Measurements from ENCODE around the gene SPAG16.

Gene SPAG16

GRCh38 chr2:213411582-213412289 is 127.5 kb downstream of the SPAG16 start:
- no peak for DNase-seq

DNA sequence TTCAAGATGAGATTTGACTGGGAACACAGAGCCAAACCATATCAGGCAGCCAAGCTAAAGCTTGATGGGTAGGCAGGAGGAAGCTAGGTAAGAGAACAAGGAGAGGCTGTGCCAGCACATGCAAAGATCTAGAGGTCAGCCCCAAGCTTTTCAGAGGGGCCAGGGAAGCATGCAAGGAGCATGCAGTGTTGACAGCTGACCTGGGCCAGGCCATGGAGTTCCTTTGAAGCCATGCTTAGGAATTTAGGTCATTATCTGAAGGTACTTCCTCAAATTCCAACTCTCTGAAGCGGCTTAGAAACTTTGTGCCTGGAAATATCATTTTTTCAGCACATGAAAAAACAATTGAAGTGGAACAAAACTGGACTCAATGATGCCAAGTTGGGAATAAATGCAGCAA is 130.8 kb downstream of the SPAG16 start:
- DNase-seq: no peak

- DNase-seq: no peak
These were observed 132.6 kb downstream of the SPAG16 start for GRCh38 chr2:213416832-213417231.

GRCh38 chr2:213419980-213420379 is 135.7 kb downstream of the SPAG16 start:
- no peak for DNase-seq

- DNase-seq: no peak
These were observed 136.6 kb downstream of the SPAG16 start for GRCh38 chr2:213420828-213421385.

DNA sequence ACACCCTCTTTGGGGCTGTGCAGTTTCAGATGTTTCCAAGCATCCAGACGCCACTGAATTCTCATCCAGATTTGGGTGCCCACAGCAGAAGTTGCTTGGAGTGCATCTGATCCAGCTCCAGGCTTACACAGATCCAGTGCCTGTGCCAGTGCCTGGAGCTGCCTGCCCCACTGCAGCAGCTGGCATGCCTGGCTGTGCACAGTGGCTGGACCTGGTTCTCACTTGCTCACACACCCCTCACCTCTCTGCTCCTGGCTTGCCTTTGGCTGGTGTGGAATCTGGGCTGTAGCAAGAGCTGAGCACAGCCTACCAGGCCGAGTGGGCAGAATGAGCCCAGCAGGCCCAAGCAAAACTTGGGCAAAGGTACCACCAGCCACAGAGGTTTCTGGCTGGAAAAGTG is 137.9 kb downstream of the SPAG16 start:
- no peak for DNase-seq

DNA sequence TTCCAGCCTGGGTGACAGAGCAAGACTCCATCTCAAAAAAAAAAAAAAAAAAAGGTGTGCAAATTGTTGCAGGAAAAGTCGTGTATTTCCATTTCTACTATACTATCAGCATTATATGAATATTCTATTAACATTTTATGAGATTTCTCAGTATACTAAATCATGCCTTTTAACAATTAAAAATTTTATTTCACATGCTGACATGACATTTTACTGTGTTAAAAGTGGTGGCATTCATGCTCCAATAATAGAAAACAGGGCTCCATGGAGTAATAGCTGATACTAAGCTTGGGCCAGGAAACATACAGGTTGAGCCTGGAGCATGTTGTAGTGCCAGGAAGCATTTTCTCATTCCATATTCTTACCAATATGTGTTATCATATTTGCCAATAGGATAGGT is 141.4 kb downstream of the SPAG16 start:
- DNase-seq: no peak

- peak; percentile 49 for DNase-seq
These were observed 145.3 kb downstream of the SPAG16 start for GRCh38 chr2:213429516-213429915.

DNA sequence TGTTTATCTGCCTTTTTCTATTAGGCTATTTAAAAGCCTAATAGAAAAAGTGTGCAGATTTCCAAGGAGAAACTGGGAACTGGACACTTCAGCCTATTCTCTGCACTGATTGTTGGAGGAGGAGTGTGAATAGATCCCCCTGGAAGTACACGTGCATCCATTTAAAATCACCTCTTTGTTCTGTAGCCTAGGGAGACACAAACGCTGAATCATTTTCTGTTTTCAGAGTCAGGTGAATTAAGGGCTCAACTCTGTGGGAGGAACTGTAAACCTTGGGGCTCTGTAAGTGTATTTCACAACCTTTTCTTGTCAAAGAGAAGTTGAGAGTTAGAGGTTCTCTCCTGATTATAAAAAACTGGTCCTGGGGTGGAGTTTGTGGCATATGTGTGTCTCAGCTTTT is 159.7 kb downstream of the SPAG16 start:
- DNase-seq: peak; percentile 6

DNA sequence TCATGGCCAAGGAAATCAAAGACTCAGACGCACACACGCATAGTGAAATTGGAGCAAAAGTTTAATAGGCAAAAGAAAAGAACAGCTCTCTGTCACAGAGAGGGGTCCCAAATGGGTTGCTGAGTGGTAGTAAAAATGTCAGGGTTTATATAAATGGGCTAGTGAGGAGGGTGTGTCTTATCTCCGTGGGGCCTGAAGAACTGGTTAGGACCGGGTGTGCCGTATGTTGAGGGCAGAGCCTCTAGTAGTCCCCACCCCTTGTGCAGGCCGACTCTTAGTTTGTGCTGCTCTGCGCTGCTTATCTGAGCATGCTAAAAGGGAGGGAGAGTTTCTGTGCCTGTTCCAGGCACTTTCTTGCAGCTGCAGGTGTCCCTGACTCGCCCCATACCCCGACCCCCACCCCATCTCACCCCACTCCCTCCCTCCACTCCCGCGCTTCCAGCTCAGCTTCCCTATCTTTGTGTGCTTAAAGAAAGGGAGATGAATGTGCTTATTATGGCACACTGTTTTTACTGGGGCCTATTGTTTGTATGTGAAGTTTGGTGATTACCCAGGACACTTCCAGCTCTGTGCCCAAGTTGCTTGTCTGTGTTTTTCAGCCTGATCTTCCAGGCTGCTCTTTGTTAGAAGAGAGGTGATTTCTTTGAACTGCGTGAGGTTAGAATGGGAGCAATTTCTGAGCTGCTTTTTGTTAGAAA is 167.4 kb downstream of the SPAG16 start:
- DNase-seq: no peak

DNA sequence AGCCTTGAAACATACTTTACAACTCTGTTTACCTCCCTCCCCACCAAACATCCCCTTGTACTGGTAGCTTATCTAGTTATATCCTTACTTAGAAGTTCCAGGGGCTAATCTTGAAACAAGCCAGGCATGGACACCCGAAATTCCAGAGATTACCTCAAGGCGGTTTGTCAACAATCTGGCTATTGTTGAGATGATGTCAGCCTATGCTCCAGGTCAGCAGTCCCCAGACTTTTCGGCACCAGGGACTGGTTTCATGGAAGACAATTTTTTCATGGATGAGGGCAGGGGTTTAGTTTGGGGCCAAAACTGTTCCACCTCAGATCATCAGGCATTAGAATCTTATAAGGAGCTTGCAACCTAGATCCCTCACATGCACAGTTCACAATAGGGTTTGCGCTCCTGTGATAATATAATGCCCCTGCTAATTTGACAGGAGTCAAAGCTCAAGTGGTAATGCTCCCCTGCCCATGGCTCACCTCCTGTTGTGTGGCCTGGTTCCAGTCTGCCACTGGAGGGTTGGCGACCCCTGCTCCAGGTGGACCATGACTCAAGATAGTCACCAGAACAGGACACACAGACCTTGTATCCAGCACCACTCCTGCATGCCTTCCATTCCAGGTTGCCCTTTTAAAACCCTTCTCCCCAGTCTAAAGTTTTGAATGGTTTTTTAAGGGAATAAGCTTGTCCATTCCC is 171.2 kb downstream of the SPAG16 start:
- no peak for DNase-seq

GRCh38 chr2:213475433-213475832 is 191.2 kb downstream of the SPAG16 start:
- no peak for DNase-seq

GRCh38 chr2:213476641-213477040 is 192.4 kb downstream of the SPAG16 start:
- DNase-seq: peak; percentile 31

DNA sequence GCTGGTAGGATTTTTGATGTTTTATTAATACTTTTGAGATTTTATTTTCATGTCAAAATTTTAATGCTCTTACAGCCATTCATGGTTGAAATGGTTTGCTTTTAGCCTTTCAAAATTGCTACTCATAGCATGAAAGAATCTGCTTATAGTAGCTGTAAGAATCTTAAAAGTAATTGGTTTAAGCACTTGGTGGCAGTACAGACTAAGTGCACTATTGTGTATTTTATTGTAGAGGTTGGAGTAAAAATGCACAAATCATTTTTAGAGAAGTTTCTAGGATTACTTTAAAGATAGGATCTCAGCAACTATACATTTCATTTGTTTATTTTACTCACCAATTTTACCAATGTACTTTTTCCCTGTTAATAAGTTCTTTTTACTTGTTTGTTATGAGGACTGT is 205.8 kb downstream of the SPAG16 start:
- DNase-seq: no peak

GRCh38 chr2:213491376-213491775 is 207.1 kb downstream of the SPAG16 start:
- no peak for DNase-seq

- no peak for DNase-seq
These were observed 212.0 kb downstream of the SPAG16 start for GRCh38 chr2:213496226-213496625.

DNA sequence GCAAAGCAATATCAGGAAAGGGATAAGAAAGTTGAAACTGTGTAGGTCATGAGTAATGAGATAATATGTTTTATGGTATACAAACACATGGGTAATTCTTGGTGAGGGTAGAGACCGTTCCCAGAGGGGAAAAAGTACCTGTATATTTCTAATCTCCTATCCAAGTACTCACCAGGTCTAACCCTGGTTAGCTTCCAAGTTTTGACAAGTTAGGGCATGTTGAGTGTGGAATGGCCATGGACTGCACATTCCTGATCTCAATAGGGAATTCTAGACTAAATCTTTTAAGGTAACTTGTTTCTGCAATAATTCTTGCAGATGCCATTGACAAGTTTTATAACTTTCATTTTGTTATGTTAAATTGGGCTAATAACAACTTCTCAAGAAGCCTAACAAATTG is 216.6 kb downstream of the SPAG16 start:
- no peak for DNase-seq

- no peak for DNase-seq
These were observed 239.9 kb downstream of the SPAG16 start for GRCh38 chr2:213524164-213524563.

DNA sequence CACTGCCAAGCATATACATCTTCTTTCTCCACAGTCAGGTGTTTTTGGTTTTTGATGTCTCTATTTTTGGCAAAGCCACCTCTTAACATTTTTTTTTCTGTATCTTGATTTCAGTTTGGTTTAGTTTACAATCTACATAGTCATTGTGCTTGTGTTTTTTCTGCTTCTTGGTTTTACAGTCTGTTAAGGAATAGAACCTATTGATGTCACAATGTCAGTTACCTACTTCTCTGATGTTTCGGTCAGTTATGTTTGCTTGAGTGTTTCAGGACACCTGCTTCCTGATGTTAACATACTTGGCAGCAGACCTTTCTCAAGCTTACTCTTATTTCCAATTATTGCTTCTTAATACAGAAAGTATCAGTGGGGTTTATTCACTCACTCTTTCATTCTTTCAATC is 253.3 kb downstream of the SPAG16 start:
- DNase-seq: no peak

GRCh38 chr2:213544940-213545339 is 260.7 kb downstream of the SPAG16 start:
- no peak for DNase-seq

GRCh38 chr2:213545481-213545880 is 261.2 kb downstream of the SPAG16 start:
- no peak for DNase-seq

- DNase-seq: no peak
These were observed 261.8 kb downstream of the SPAG16 start for GRCh38 chr2:213545964-213546475.

DNA sequence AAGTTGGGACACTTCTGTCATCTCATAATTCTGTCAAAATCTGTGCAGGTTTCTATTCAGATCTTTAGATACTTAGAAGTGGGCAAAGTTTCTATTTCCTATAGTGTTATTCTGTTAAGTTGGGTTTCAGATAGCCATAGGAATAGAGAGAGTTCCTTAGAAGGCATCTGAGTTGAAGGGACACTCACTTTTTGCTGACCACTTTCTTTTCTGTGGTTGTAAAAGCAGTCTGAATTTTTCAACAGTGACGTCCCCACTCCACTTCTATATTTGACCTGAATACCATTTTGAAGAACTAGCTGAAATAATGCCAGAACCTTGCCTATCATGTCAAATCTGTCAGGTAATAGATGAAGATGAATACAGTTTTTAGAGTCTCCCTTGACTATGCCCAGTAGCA is 267.3 kb downstream of the SPAG16 start:
- DNase-seq: no peak

- DNase-seq: no peak
These were observed 274.8 kb downstream of the SPAG16 start for GRCh38 chr2:213559053-213559452.

Data from NCI-H226 (cell line).